Neural cell (in vitro differentiated cells): ENCODE results near the gene STOM. TPM values are rescaled to one million over a fixed set of nuclear protein-coding genes. Genes with fewer than 3 reads are reported as not detected.
A peak's percentile ranks its signal among the peaks of the same experiment; 100 is the strongest.

Source experiments
- H2AFZ ChIP-seq: fragments of 200-600, 300-800 bp; sonication (generic), shearing (Covaris generic); 2 replicates; pipeline ENCODE4 v1.6.0; 2014; ENCODE audit warnings: low read depth, mild to moderate bottlenecking, antibody characterized with exemption, low read length, moderate library complexity
- H3F3A ChIP-seq: fragments of 200-600 bp; shearing (Covaris generic); 2 replicates; pipeline ENCODE4 v1.6.1; 2016; ENCODE audit warnings: mild to moderate bottlenecking, moderate library complexity, mixed read lengths, antibody characterized with exemption, low read length; ENCODE audit not compliant: insufficient read depth, poor library complexity, severe bottlenecking
- H3K27ac ChIP-seq: fragments of 200-600, 300-800 bp; sonication (generic), shearing (Covaris generic); 2 replicates; pipeline ENCODE4 v1.5.1; 2014; ENCODE audit warnings: mild to moderate bottlenecking, low read length, moderate library complexity
- H3K27me3 ChIP-seq: fragments of 300-800, 200-600 bp; sonication (generic), shearing (Covaris generic); 2 replicates; pipeline ENCODE4 v1.6.0; 2014; ENCODE audit warnings: mild to moderate bottlenecking, low read depth, low read length, moderate library complexity; ENCODE audit not compliant: insufficient read depth
- H3K36me3 ChIP-seq: fragments of 300-800, 200-600 bp; sonication (generic), shearing (Covaris generic); 2 replicates; pipeline ENCODE4 v1.5.1; 2014; ENCODE audit warnings: mild to moderate bottlenecking, antibody characterized with exemption, low read length, moderate library complexity; ENCODE audit not compliant: insufficient read depth
- H3K4me2 ChIP-seq: fragments of 300-800, 200-600 bp; sonication (generic), shearing (Covaris generic); 2 replicates; pipeline ENCODE4 v1.6.0; 2014; ENCODE audit warnings: mild to moderate bottlenecking, low read length
- H3K4me3 ChIP-seq: fragments of 300-800, 200-600 bp; sonication (generic), shearing (Covaris generic); 2 replicates; pipeline ENCODE4 v1.5.1; 2014; ENCODE audit warnings: mild to moderate bottlenecking, low read length, moderate library complexity
- H3K79me2 ChIP-seq: fragments of 200-600 bp; shearing (Covaris generic); replicated peaks from 2 replicates; pipeline ENCODE4 v1.6.0; 2014; ENCODE audit warnings: mild to moderate bottlenecking, low read length, moderate library complexity; ENCODE audit not compliant: insufficient read depth
- H3K9ac ChIP-seq: fragments of 300-800, 200-600 bp; sonication (generic), shearing (Covaris generic); 2 replicates; pipeline ENCODE4 v1.6.1; 2016; ENCODE audit warnings: mild to moderate bottlenecking, low read length, mixed read lengths
- H3K9me2 ChIP-seq: fragments of 200-600 bp; shearing (Covaris generic); 2 replicates; pipeline ENCODE4 v1.6.1; 2016; ENCODE audit warnings: mild to moderate bottlenecking, low read length, mixed read lengths; ENCODE audit not compliant: insufficient read depth
- H3K9me3 ChIP-seq: fragments of 200-600, 300-800 bp; sonication (generic), shearing (Covaris generic); 2 replicates; pipeline ENCODE4 v1.6.1; 2016; ENCODE audit warnings: mild to moderate bottlenecking, mixed run types, low read length, moderate library complexity, mixed read lengths
- H4K20me1 ChIP-seq: fragments of 200-600 bp; shearing (Covaris generic); 2 replicates; pipeline ENCODE4 v1.6.1; 2016; ENCODE audit warnings: mild to moderate bottlenecking, mixed run types; ENCODE audit not compliant: insufficient read depth
- EP300 ChIP-seq: fragments of 450-650 bp; conservative IDR thresholded peaks from 2 replicates; pipeline ENCODE4 v1.6.1; 2014; ENCODE audit warnings: antibody characterized with exemption, mild to moderate bottlenecking, moderate library complexity; ENCODE audit not compliant: poor library complexity, severe bottlenecking
- EZH2 ChIP-seq: fragments of 200-600, 300-800 bp; shearing (Covaris generic), sonication (generic); IDR thresholded peaks from 2 replicates; pipeline ENCODE4 v1.6.1; 2014; ENCODE audit warnings: antibody characterized with exemption, low read length, borderline replicate concordance, mild to moderate bottlenecking; ENCODE audit not compliant: insufficient read depth, poor library complexity, severe bottlenecking
- POLR2AphosphoS5 ChIP-seq: IDR thresholded peaks from 2 replicates; pipeline ENCODE4 v1.6.1; 2012
- RAD21 ChIP-seq: fragments of 450-650 bp; conservative IDR thresholded peaks from 2 replicates; pipeline ENCODE4 v1.6.1; 2014; ENCODE audit warnings: antibody characterized with exemption, mild to moderate bottlenecking, moderate library complexity
- SMC3 ChIP-seq: fragments of 450-650 bp; conservative IDR thresholded peaks from 2 replicates; pipeline ENCODE4 v1.6.1; 2014; ENCODE audit warnings: antibody characterized with exemption, mild to moderate bottlenecking, moderate library complexity; ENCODE audit not compliant: poor library complexity
- TAF1 ChIP-seq: IDR thresholded peaks from 2 replicates; pipeline ENCODE4 v1.6.1; 2012; ENCODE audit warnings: low read depth
- polyA plus RNA-seq: library from polyadenylated mRNA; depleted of rRNA; stranded (reverse); fragments of >200 nt; gene quantifications from 2 replicates; pipeline ENCODE4 v1.2.3, GENCODE V29; 2014
- TF ChIP-seq, protein P1 (sequence below): fragments of 450-650 bp; IDR thresholded peaks from 2 replicates; pipeline ENCODE4 v1.5.1; 2014; ENCODE audit warnings: antibody characterized with exemption, mild to moderate bottlenecking, moderate library complexity; ENCODE audit not compliant: poor library complexity, severe bottlenecking

STOM gene
- polyA plus RNA-seq, 1 donor from 2014 or later, result 0.11 TPM

DNA sequence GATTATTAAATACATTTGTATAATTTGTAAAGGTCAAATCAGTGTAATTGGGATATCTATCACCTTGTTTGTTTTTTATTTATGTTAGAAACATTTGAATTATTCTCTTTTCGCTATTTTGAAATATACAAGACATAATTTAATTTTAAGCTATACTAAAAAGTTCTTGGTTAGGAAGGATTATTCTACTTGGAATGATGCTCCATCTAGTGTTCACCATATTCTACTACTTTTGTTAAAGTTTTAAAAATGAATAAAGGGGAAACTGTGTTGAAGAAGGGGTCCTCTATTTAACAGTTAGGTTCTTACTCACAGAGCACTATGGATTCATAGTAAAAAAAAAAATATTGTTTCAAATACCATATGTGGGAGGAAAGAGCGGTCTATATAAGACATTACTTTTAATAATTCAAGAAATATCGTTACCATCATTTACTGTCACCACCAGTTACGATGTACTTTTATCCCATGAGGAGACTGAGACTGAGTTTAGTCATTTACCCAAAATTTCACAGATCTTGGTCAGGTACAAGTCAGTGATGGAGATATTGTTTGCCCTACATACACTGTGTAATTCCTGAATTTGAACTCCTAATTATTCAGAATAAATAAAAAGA is 6.3 kb upstream of the STOM start:
- Histone ChIP-seq H3K4me3 (no peak overlapping the region), H4K20me1 (no peaks in the 10 kb centered on the region), H3K9me3 (no peaks in the 10 kb centered on the region), H2AFZ (no peak overlapping the region), H3K27me3 (no peaks in the 10 kb centered on the region), H3K79me2 (no peaks in the 10 kb centered on the region), H3K9me2 (no peaks in the 10 kb centered on the region), H3F3A (no peaks in the 10 kb centered on the region), H3K9ac (no peak overlapping the region), H3K4me2 (no peak overlapping the region), H3K36me3 (no peaks in the 10 kb centered on the region), H3K27ac (no peak overlapping the region)
- TF ChIP-seq RAD21, result peak; percentile 40
- TF ChIP-seq EZH2, result no peak
- TF ChIP-seq SMC3, result peak; percentile 31

DNA sequence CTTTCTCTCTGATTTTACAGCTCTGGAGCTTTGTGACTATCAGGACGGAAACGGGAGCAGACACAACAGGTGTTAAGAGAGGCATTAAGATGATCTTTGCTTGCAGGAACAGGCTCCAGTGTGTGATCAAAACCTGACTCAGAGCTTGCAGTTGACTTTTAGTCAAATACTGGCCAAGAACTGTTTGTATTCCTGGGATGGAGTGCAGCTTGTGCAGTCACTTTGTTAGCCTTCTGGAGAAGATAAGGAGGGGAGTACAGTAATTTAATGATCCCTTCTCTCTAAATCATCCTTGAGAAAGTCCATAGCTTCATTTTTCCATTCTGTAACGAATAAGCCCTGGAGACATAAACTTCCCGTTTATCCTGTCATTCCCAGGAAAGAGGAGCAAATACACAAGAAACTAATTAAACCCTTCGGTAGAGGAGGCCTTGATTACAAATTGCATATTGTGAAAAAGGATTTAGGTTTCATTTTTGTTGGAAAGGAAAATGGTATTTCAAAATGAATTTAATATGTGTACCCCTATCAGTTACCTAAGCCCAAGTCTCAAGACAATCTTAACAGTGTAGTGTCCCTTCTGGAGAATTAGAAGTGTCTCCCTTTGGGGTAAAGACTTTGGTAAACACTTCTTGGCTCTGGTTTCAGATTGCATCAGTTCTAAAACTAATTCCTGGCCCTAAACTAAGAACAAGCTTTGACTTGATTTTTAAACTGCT is 3.1 kb upstream of the STOM start:
- no peak overlapping the region for H3K4me3 ChIP-seq
- no peaks in the 10 kb centered on the region for H3F3A ChIP-seq
- no peak overlapping the region for H2AFZ ChIP-seq
- TF ChIP-seq TAF1 (no peak), EZH2 (no peak), SMC3 (no peak), RAD21 (no peak), EP300 (no peak), POLR2AphosphoS5 (no peak)
- H3K79me2 ChIP-seq, result no peaks in the 10 kb centered on the region
- no peak overlapping the region for H3K27ac ChIP-seq
- no peak overlapping the region for H3K4me2 ChIP-seq
- peaks cover 14% of the 10 kb centered on the region for H3K27me3 ChIP-seq
- no peaks in the 10 kb centered on the region for H3K36me3 ChIP-seq
- H3K9me2 ChIP-seq, result no peaks in the 10 kb centered on the region
- no peaks in the 10 kb centered on the region for H4K20me1 ChIP-seq
- H3K9me3 ChIP-seq, result no peaks in the 10 kb centered on the region
- no peak overlapping the region for H3K9ac ChIP-seq

DNA sequence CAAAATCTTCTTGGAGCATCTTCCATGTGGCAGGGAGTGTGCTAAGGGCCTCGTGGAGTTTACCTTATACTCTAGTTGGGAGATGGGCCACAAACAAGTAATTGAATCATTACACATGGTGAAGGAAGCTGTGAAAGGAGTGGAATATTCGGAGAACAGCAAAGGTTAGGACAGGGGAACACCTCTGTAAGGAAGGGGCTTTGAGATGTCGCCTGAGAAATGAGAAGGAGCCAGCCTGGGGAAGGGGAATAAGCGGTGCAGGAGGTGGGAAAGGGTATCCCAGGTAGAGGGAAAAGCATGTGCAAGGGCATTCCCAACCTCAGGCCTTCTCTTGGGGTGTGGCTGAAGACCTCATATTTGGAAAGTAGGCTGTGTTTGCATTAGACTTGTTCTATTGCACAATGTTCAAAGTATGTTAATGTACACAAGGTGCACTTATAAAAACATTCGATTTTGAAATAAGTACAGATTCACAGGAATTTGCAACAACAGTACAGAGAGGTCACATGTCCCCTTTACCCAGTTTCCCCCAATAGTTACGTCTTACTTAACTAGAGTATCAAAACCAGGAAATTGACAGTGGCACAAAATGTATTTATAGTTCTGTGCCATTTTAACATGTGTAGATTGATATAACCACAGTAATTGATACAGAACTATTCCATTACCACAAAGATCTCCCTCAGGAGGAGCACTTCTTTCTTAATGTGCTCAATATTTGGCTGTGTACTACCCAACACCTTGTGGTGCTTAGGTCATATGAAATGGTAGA is 2.4 kb upstream of the STOM start:
- no peaks in the 10 kb centered on the region for H3K9me3 ChIP-seq
- H3K27me3 ChIP-seq, result peaks cover 14% of the 10 kb centered on the region
- no peak overlapping the region for H2AFZ ChIP-seq
- H4K20me1 ChIP-seq, result no peaks in the 10 kb centered on the region
- H3K4me3 ChIP-seq, result no peak overlapping the region
- no peak overlapping the region for H3K27ac ChIP-seq
- TF ChIP-seq, protein P1, sequence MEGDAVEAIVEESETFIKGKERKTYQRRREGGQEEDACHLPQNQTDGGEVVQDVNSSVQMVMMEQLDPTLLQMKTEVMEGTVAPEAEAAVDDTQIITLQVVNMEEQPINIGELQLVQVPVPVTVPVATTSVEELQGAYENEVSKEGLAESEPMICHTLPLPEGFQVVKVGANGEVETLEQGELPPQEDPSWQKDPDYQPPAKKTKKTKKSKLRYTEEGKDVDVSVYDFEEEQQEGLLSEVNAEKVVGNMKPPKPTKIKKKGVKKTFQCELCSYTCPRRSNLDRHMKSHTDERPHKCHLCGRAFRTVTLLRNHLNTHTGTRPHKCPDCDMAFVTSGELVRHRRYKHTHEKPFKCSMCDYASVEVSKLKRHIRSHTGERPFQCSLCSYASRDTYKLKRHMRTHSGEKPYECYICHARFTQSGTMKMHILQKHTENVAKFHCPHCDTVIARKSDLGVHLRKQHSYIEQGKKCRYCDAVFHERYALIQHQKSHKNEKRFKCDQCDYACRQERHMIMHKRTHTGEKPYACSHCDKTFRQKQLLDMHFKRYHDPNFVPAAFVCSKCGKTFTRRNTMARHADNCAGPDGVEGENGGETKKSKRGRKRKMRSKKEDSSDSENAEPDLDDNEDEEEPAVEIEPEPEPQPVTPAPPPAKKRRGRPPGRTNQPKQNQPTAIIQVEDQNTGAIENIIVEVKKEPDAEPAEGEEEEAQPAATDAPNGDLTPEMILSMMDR, result no peak
- no peak for TF ChIP-seq EP300
- no peak for TF ChIP-seq TAF1
- H3K4me2 ChIP-seq, result no peak overlapping the region
- H3K9me2 ChIP-seq, result no peaks in the 10 kb centered on the region
- no peaks in the 10 kb centered on the region for H3F3A ChIP-seq
- H3K36me3 ChIP-seq, result no peaks in the 10 kb centered on the region
- H3K9ac ChIP-seq, result no peak overlapping the region
- H3K79me2 ChIP-seq, result no peaks in the 10 kb centered on the region
